HG03097 (cell line): ENCODE results near the gene CCDC106.

Experiments
- ATAC-seq: cut with Tn5 transposase; IDR thresholded peaks from one replicate; pipeline ENCODE4 v1.9.1; 2021; ENCODE audit not compliant: unreplicated experiment, low FRiP score

Gene CCDC106

GRCh38 chr19:55666343-55667005 is 18.5 kb downstream of the CCDC106 start:
- no peak for ATAC-seq

- ATAC-seq = no peak
Observed at GRCh38 chr19:55667006-55667381, 19.0 kb downstream of the CCDC106 start.

GRCh38 chr19:55667511-55667910 is 19.5 kb downstream of the CCDC106 start:
- no peak for ATAC-seq

- no peak for ATAC-seq
Observed at GRCh38 chr19:55667958-55668357, 19.9 kb downstream of the CCDC106 start.

- ATAC-seq = no peak
Observed at GRCh38 chr19:55668603-55669348, 20.8 kb downstream of the CCDC106 start.

DNA sequence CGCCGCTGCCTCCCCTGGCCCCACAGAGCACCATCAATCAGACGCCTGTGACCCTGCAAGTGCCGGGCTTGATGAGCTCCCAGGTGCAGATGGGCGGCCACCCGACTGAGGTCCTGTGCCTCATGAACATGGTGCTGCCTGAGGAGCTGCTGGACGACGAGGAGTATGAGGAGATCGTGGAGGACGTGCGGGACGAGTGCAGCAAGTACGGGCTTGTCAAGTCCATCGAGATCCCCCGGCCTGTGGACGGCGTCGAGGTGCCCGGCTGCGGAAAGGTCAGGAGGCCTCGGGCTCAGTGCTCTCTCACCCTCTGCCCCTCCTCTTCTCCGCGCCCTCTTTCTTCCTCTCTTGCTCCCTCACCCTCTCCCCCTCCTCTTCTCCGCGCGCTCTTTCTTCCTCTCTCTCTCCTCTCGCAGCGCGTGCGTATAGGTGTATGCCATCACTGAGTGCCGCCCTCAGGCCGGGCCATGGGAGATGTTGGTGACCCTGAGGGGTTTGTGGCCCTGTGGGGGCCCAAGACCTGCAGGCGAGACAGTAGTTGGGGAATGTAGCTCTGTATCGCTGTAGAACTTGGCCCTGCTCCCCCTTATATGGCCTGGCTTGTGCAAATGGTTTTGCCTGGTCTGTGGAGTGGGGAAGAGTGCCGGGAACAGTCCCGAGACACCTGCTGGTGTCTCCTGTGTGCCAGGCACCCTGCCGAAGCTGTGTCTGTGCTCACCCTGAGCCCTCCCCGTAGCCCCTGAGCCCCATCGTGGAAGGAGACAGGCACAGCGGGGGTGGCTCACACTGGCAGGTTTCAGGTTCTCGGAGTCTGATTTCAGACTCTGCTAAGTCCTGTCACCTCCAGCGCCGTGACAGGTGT is 21.6 kb downstream of the CCDC106 start:
- no peak for ATAC-seq

DNA sequence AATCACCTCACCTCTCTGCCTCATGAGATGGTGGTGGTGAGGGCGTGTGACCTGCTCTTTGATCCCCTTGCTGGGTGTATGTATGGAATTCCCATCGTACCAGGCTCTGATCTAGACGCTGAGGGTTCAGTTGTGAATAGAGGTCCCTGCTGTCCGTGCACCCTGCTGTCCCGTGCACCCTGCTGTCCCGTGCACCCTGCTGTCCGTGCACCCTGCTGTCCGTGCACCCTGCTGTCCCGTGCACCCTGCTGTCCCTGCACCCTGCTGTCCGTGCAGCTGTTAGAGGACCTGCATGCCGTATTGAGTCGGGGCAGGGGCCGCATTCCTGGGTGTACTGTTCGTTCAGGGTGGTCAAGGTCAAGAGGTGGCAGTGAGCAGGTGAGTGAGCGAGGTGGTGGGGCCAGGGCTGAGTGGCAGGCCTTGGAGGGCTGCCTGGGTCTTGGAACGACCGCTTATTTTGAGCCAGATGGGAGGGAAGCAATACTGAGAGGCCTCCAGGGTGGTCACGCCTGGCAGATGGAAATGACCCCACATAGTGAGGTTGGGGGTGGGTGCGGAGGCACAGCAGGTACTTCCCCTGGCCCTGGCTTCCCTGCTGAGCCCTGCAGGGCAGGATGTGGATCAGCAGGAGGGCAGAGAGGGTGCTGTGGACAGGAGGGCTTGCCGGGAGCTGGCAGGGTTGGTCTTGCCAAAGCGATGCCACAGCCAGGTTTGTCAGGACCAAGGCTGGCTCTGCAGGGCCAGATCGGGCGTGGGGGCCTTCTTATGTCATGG is 22.5 kb downstream of the CCDC106 start:
- ATAC-seq = no peak

DNA sequence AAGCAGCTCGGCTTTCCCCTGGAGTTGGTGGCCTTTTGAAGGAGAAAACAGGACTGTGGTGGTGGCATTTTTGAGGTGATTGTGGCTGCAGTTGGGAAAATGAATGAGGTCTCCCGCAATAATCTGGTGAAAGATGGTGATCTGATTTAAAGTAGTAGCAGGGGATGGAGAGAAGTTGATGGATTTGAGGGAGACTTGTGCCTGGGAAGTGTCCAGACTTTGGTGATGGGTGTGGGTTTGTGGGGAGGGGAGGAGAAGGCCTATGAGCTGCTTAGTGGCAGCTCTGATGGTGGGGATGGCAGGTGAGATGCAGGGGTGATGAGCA is 23.0 kb downstream of the CCDC106 start:
- ATAC-seq = no peak

DNA sequence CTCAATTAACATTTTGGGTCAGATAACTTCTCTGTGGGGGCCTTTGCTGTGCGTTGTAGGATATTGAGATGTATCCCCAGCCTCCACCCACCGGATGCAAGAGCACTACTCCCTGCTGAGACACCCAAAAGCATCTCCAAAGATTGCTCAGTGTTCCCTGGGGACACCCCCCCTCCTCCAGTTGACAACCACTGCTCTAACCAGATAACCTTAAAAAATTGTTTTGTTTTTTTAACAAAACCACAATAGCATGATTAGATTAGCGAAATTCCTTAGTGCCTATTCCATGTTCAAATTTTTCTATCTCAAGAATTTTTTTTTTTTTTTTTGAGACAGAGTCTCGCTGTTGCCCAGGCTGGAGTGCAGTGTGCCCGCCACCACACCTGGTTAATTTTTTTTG is 24.4 kb downstream of the CCDC106 start:
- ATAC-seq = no peak

DNA sequence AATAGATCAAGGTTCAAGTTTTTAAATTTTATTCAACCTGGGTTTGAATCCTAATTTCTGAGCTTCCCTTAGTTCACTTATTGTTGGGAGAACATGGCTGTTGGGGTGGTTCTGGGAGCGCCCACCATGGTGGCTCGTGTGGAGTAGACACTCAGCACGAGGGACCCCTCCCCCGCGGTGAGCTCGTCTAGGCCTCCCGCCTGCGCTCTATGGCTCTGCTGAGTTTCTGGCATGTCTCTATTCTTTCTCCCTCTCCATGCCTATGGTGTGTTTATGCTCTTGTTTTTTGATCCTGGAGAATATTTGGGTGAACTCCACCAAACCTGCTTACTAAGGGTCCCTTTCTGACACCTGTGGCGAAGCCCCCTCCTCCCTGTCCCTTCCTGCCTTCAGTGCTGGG is 25.5 kb downstream of the CCDC106 start:
- ATAC-seq = no peak

DNA sequence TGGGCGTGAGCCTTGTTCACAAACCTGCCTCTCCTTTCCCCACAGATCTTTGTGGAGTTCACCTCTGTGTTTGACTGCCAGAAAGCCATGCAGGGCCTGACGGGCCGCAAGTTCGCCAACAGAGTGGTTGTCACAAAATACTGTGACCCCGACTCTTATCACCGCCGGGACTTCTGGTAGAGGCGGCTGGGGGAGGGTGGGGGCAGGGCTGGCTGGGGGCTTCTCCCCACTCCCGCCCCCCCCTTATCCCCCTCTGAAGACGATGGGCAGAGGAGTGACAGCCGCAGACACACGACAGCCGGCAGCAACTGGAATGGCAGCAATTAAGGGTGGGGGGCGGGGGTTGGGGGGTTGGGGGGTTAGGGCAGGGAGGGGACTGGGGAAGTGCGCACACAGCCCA is 25.9 kb downstream of the CCDC106 start:
- ATAC-seq = no peak

- no peak for ATAC-seq
Observed at GRCh38 chr19:55674459-55674840, 26.4 kb downstream of the CCDC106 start.

- peak; percentile 59 for ATAC-seq
Observed at GRCh38 chr19:55674841-55675660, 27.0 kb downstream of the CCDC106 start, which contains the start of gene EPN1. Gene EPN1, plus strand, starts transcription at chr19:55675226. Its CDS starts 3,402 bp downstream, at chr19:55678628.

DNA sequence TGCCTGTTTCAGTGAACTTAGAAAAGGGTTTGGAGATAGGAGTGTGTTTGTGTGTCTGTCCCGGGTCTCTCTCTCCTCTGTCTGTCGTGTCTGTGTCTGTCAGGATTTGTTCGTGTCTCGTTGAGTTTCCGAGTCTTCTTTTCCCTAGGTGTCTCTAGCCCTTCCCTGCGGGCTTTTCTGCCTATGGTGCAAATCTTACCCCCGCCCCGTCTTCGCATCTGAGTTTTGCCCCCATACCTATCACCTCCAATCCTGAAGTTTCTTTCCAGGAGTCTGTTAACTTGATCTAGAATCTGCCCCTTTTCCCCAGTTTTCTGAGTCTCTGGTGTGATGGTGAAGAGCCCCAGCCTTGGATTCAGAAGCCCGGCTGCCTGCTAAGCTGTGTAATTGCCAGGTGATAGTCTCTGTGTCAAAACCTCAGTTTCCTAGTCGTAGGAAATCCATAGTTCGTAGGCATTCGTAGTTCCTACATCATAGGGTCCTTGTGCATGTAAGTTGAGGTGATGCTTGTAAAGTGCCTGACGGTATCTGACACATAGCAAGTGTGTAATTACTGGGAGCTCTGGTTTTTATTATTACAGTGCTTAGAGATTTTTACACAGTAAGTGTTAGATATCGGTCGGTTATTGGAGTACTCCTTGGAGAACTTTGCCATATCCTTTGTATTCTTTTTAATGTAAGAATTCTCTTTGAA is 27.8 kb downstream of the CCDC106 start:
- no peak for ATAC-seq

- ATAC-seq = no peak
Observed at GRCh38 chr19:55676383-55676782, 28.4 kb downstream of the CCDC106 start.

- ATAC-seq = no peak
Observed at GRCh38 chr19:55676889-55677505, 29.0 kb downstream of the CCDC106 start.

GRCh38 chr19:55677572-55678028 is 29.6 kb downstream of the CCDC106 start:
- ATAC-seq = no peak

- peak; percentile 54 for ATAC-seq
Observed at GRCh38 chr19:55678121-55678671, 30.2 kb downstream of the CCDC106 start.
